ENCODE measurements around the gene QARS1.
A peak's percentile ranks its signal among the peaks of the same experiment; 100 is the strongest.

DNA sequence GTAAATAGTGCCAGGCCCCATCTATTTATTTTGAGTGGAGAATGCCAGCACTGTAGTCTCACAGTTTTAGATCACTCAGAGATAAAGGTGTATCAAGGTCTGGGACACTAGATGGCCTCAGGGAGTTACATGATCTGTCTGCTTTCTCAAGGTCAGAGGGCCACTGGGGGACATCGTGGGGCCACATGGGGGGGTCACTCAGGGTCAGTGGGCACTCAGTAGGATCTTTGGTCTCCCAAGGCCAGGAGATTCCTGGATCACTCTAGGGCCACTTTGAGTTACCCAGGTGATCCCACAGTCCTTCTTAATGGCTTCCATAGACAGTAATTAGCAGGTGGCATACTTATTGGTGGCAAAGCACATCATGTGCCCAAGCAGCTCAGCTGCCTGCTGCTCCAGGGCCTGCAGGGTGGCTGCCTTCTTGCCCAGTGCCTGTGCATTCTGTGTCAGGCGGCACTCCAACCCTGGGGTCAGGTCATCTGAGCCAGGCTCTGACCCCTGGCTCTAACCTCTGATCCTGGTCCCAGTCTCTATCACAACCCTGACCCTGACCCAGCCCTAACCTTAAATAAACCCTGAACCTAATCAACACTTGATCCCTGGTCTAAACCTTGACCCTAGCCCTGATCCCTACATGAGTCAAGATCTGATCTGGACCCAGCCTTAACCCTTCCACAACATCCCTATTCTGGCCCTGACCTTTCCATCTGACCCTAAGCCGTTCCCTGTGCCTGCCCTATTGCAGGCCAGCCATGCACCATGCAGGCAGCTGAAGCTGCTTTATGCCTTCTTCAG lies 30.1 kb upstream of the QARS1 start:
- TF ChIP-seq EZH2 (IDR thresholded peaks at IDR 0.05) (no peak), CBX3 (IDR thresholded peaks at IDR 0.05; ENCODE audit: low read depth) (no peak), RAD21 (IDR thresholded peaks at IDR 0.05; ENCODE audit: low read depth) (no peak), ELF1 (IDR thresholded peaks at IDR 0.05; ENCODE audit: borderline replicate concordance, low read depth) (no peak)
- TF ChIP-seq, protein P1, sequence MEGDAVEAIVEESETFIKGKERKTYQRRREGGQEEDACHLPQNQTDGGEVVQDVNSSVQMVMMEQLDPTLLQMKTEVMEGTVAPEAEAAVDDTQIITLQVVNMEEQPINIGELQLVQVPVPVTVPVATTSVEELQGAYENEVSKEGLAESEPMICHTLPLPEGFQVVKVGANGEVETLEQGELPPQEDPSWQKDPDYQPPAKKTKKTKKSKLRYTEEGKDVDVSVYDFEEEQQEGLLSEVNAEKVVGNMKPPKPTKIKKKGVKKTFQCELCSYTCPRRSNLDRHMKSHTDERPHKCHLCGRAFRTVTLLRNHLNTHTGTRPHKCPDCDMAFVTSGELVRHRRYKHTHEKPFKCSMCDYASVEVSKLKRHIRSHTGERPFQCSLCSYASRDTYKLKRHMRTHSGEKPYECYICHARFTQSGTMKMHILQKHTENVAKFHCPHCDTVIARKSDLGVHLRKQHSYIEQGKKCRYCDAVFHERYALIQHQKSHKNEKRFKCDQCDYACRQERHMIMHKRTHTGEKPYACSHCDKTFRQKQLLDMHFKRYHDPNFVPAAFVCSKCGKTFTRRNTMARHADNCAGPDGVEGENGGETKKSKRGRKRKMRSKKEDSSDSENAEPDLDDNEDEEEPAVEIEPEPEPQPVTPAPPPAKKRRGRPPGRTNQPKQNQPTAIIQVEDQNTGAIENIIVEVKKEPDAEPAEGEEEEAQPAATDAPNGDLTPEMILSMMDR (IDR thresholded peaks at IDR 0.05 in 2 of 3, conservative IDR thresholded peaks at IDR 0.05 in 1 of 3; ENCODE audit: borderline replicate concordance in 1 of 3, insufficient read depth in 1 of 3, low read depth in 2 of 3, low read length in 2 of 3): peak in 2 of 3 experiments; percentile 21 to 36; a peak in 3 of 6 replicates

Measured in HCT116 (cell line).